GM19438 (cell line): Measurements from ENCODE around the gene ZCCHC7.
A peak's percentile ranks its signal among the peaks of the same experiment; 100 is the strongest.
"Not testable (repeated sequence)": the region's sequence is repeated elsewhere in the genome, so short reads cannot be mapped to it uniquely, and the experiment has no call there.

Source experiments
- ATAC-seq: cut with Tn5 transposase; IDR thresholded peaks from one replicate; pipeline ENCODE4 v1.9.1; 2021; ENCODE audit warnings: low read depth; ENCODE audit not compliant: unreplicated experiment

ZCCHC7 gene

GRCh38 chr9:37119907-37120842 is at the start of gene ZCCHC7:
ZCCHC7 (plus strand) TSS chr9:37120574.
- ATAC-seq = peak; percentile 92

GRCh38 chr9:37074790-37075189 is 45.6 kb upstream of the ZCCHC7 start:
- ATAC-seq = not testable (repeated sequence)

GRCh38 chr9:37079370-37080164 is 40.8 kb upstream of the ZCCHC7 start:
- ATAC-seq = peak; percentile 90

- ATAC-seq = peak; percentile 7
Observed at GRCh38 chr9:37080165-37080628, 40.2 kb upstream of the ZCCHC7 start.

- not testable (repeated sequence) for ATAC-seq
Observed at GRCh38 chr9:37081507-37081906, 38.9 kb upstream of the ZCCHC7 start.

- ATAC-seq = no peak
Observed at GRCh38 chr9:37082214-37082765, 38.1 kb upstream of the ZCCHC7 start.

- no peak for ATAC-seq
Observed at GRCh38 chr9:37083654-37084053, 36.7 kb upstream of the ZCCHC7 start.

GRCh38 chr9:37085233-37085632 is 35.1 kb upstream of the ZCCHC7 start:
- no peak for ATAC-seq

- not testable (repeated sequence) for ATAC-seq
Observed at GRCh38 chr9:37092714-37093295, 27.6 kb upstream of the ZCCHC7 start.

GRCh38 chr9:37094751-37095150 is 25.6 kb upstream of the ZCCHC7 start:
- no peak for ATAC-seq

GRCh38 chr9:37096628-37097027 is 23.7 kb upstream of the ZCCHC7 start:
- no peak for ATAC-seq

GRCh38 chr9:37097294-37097693 is 23.1 kb upstream of the ZCCHC7 start:
- ATAC-seq = no peak

- ATAC-seq = no peak
Observed at GRCh38 chr9:37100327-37100726, 20.0 kb upstream of the ZCCHC7 start.

- ATAC-seq = no peak
Observed at GRCh38 chr9:37100741-37101140, 19.6 kb upstream of the ZCCHC7 start.

- no peak for ATAC-seq
Observed at GRCh38 chr9:37102486-37102885, 17.9 kb upstream of the ZCCHC7 start.

- ATAC-seq = no peak
Observed at GRCh38 chr9:37104183-37104889, 16.0 kb upstream of the ZCCHC7 start.

GRCh38 chr9:37105234-37105633 is 15.1 kb upstream of the ZCCHC7 start:
- ATAC-seq = no peak

- no peak for ATAC-seq
Observed at GRCh38 chr9:37107701-37108100, 12.7 kb upstream of the ZCCHC7 start.

GRCh38 chr9:37114442-37114841 is 5.9 kb upstream of the ZCCHC7 start:
- ATAC-seq = not testable (repeated sequence)

- no peak for ATAC-seq
Observed at GRCh38 chr9:37117956-37118355, 2.4 kb upstream of the ZCCHC7 start.
